Fibroblast of peridontal ligament (primary cell): Measurements from ENCODE around the gene CORT.
"Not testable (repeated sequence)": the region's sequence is repeated elsewhere in the genome, so short reads cannot be mapped to it uniquely, and the experiment has no call there.

Experiments used
- DNase-seq: peaks from one replicate; pipeline ENCODE4 v3.0.0-alpha.2; 2010; ENCODE audit errors: extremely low read depth

The CORT gene

GRCh38 chr1:10438677-10439163 is 11.1 kb upstream of the CORT start:
- DNase-seq, result no peak

GRCh38 chr1:10440305-10440704 is 9.5 kb upstream of the CORT start:
- DNase-seq, result no peak

DNA sequence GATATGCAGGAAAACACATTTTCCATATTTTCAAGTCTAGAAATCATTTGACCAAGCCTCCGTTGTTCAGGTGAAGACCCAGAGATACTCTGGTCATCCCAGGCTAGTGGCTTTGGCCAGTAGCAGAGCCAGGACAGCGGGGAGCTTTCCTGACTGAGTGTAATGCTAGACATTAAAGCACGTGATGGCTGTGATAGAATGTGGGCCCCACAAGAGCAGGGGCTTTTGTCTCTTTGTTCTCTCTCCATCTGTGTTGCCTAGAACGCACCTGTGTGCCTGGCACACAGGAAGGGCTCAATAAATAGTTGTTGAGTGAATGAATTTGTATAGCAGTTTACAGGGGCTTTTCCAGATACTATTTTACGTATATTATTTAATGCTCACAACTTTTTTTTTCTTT is 9.0 kb upstream of the CORT start:
- DNase-seq, result no peak

- no peak for DNase-seq
Measured at GRCh38 chr1:10444248-10444647, 5.6 kb upstream of the CORT start.

DNA sequence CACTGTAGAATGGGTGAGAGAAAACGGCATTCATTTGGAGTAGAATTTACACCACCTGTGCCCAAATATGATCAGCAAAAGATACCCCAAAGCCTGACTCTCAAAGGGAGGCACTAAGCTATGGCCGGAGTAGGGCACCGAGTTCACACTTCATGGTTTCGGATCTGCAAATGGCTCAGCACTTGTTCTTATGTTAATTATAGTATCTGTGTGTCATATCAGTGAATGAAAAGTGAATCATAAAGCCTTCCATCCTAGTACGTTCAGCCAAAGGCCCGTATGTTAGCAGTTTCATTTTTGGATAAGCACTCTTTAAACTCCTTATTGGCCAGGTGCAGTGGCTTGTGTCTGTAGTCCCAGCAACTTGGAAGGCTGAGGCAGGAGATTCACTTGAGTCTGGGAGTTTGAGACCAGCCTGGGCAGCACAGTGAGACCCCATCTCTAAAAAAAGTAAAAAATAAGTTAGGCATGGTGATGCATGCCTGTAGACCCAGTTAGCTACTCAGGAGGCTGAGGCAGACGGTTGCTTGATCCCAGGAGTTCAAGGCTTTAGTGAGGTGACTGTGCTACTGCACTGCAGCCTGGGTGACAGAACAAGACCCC is 4.9 kb upstream of the CORT start:
- no peak for DNase-seq

DNA sequence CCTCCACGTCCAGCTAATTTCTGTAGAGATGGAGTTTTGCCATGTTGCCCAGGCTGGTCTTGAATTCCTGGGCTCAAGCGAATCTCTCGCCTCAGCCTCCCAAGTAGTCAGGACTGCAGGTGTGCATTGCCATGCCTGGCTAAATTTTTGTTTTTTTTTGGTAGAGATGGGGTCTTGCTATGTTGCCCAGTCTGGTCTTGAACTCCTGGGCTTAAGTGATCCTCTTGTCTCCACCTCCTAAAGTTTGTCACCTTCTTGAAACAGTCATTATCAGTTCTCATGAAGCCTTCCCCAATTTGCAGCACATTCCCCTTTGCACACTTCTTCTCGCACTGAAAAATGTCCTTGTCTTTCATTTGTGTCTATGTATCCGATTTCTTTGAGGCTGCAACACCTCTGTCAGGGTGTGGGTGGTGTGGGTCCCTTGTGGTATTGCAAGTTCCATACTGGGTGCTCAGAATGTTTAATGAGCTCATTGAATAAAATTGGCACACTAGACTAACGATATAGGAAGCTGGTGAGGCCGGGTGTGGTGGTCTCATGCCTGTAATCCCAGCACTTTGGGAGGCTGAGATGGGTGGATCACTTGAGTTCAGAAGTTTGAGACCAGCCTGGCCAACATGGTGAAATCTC is 2.9 kb upstream of the CORT start:
- DNase-seq, result no peak

DNA sequence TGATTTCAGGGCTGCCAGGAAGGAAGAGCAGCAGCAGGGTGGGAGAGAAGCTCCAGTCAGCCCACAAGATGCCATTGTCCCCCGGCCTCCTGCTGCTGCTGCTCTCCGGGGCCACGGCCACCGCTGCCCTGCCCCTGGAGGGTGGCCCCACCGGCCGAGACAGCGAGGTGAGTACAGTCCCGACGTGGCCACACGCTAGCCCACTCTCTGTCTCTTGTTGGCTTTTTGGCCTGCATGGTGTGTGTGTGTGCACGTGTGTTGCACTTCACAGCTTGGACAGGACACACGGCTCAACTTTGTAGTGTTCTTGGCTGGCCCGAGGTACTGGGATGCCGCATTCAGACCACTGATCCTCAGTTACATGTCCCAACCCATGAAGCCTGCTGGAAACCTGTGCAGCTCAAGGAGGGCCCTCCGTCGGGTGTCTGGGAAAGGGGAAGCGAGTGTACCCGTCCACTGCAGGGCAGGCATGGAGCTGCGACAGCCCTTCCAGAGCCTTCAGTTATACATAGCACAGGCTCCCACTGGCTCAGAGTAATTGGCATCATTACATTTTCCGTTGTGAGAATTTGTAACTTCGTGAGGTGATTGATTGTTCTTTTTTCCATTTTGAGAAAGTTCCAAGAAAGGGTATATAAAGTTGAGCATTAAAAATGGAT is 454 bp downstream of the CORT start:
- DNase-seq, result no peak

GRCh38 chr1:10450836-10451235 is 1.0 kb downstream of the CORT start:
- DNase-seq, result peak; percentile 31

DNA sequence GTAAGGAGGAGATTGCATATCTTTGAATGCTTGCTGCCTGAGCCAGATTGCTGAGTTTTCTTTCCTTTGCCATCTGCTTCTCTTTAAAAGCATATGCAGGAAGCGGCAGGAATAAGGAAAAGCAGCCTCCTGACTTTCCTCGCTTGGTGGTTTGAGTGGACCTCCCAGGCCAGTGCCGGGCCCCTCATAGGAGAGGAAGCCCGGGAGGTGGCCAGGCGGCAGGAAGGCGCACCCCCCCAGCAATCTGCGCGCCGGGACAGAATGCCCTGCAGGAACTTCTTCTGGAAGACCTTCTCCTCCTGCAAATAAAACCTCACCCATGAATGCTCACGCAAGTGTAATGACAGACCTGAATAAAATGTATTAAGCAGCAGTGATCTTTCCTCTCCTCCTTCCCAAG is 1.5 kb downstream of the CORT start:
- peak; percentile 79 for DNase-seq

DNA sequence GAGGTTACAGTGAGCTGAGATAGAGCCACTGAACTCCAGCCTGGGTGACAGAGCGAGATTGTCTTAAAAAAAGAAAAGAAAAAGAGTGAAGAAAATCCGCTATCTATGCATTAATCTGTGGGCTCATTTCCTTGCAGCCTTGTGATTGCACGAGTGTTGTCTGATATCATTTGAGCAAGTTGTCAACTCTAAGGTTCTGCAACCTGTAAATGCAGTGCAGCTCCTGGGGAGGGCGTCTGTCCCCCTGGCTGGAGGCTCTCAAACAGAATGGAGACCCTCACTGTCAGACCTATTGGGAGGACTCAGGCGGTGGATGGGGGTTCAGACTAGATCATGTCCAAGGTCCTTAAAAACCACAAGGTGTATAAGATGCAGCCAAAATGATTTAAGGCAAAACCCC is 6.2 kb downstream of the CORT start:
- DNase-seq, result no peak

- no peak for DNase-seq
Measured at GRCh38 chr1:10456661-10457060, 6.8 kb downstream of the CORT start.

- not testable (repeated sequence) for DNase-seq
Measured at GRCh38 chr1:10457462-10457861, 7.6 kb downstream of the CORT start.

DNA sequence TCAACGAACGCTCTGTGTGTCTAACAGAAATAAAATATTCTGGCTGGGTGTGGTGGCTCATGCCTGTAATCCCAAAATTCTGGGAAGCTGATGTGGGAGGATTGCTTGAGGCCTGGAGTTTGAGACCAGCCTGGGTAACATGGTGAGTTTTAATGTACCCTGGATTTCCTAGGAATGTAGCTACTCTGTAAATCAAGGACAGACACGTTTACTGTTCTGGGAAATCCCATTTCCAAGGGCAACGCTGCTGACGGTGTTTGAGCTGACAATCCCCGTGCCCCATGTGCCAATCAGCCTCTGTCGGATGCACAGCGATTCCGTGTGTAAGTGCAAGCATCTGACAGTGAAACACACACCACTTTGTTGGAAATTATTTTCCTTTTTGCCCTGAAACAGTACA is 8.0 kb downstream of the CORT start:
- DNase-seq, result no peak

- DNase-seq, result peak; percentile 57
Measured at GRCh38 chr1:10459184-10459583, 9.4 kb downstream of the CORT start.

GRCh38 chr1:10467078-10467477 is 17.2 kb downstream of the CORT start:
- DNase-seq, result no peak

DNA sequence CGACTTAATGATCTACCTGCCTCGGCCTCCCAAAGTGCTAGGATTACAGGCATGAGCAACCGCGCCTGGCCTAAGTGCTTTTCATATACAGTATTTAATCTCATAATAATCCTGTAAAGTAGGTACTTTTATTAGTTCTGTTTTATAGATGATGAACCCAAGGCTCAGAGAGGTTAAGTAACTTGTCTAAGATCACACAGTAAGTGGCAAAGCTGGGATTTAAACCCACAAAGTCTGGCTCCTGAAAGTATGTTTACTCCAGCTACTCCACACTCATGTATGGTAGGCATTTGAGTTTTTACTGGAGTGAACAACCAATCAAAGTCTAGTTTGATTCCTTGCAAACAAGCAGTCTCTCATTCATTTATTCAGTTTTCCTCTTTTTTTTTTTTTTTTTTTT is 20.2 kb downstream of the CORT start:
- DNase-seq, result no peak

DNA sequence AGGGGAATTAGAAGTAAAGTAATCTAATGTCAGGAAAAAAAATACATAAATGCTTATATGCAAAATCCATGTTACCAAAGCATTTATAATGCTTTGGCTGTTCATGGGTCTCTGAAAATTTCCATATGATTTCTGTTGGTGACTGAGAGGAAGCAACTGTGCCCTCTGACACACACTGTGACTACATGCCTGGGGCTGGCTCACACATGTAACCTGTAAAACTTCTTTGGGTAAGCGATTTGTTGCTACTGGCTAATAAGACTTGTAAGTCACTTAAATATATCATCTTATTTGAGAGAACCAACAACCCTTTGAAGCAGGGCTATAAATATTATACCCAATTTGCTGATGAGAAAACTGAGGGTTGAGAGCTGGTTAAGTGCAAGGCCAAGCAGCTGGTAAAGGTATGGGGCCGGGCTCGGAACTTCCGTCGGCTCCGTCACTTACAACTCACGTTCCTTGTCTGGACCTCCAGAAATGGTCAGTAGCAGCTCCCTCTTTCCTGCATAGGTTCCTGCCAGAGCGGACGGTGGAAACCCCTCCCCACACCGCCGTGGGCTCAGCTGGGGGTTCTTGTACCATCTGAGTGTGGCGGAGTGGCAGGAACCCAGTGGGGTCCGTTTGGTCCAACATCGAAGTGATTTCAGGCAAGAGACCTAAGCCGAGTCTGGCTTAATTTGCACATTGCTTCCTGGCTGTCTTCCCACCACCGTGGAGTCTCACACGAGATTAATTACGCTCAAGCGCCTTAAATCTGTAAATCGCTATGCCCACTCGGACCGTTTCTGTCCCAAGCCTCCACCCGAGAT is 21.8 kb downstream of the CORT start:
- peak; percentile 56 for DNase-seq

GRCh38 chr1:10472220-10473144 is 22.7 kb downstream of the CORT start, which contains the start of gene DFFA:
TSS of gene DFFA (minus strand) at chr1:10472529. CDS start at chr1:10472458, 71 bp downstream.
- DNase-seq, result peak; percentile 97

- DNase-seq, result no peak
Measured at GRCh38 chr1:10473145-10473765, 23.4 kb downstream of the CORT start.

GRCh38 chr1:10474309-10474612 is 24.4 kb downstream of the CORT start:
- not testable (repeated sequence) for DNase-seq
